SKM-1 treated with dmso at 0.1 percent for 144 hours (cell line): Measurements from ENCODE around the gene SLC38A11.
A peak's percentile ranks its signal among the peaks of the same experiment; 100 is the strongest.
"Not testable (repeated sequence)": the region's sequence is repeated elsewhere in the genome, so short reads cannot be mapped to it uniquely, and the experiment has no call there.

Experiments used
- DNase-seq: peaks from one replicate; lab custom pipeline; 2025; ENCODE audit not compliant: unreplicated experiment; lab: John Stamatoyannopoulos, UW

Gene SLC38A11

DNA sequence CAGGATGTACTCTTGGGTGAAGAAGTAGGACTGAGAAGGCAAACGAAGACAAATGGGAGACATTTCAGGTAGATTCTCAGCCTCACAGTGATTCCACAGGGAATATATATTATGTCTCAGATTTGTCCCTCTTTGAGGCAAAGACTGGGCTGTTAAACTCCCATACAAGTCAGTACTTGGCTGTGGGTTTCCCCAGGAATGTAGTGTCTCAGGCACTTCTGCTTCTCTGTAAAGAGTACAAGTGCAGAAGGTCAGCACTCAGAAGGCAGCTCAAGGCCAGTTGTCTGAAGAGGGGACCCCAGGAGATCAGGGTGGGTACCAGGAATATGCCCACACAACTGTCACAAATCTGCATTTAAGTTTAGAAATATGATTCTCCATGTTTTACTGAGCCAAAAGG lies 73.8 kb downstream of the SLC38A11 start:
- DNase-seq = no peak

GRCh38 chr2:164879901-164880535 lies 75.3 kb downstream of the SLC38A11 start:
- DNase-seq = no peak

DNA sequence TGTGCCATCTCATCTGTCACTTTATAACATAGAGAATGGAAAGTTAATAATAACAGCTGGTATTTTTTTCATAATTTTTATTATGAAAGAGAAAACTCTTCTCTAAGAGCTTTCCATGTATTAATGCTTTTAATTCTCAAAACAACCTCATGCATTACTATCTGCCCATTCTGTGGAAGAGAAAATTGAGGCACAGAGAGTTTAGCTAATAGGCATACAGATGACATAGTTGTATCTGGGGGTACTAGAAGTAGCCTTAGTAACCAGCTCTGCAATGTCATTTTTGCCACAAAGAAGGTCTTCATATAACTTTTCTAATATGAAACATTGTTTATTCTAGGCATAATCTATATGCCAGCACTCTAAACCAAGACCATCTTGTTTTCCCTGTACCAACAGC lies 77.4 kb downstream of the SLC38A11 start:
- DNase-seq = no peak

GRCh38 chr2:164877169-164877568 lies 78.2 kb downstream of the SLC38A11 start:
- no peak for DNase-seq

- no peak for DNase-seq
These were observed 79.8 kb downstream of the SLC38A11 start for GRCh38 chr2:164875334-164876205.

DNA sequence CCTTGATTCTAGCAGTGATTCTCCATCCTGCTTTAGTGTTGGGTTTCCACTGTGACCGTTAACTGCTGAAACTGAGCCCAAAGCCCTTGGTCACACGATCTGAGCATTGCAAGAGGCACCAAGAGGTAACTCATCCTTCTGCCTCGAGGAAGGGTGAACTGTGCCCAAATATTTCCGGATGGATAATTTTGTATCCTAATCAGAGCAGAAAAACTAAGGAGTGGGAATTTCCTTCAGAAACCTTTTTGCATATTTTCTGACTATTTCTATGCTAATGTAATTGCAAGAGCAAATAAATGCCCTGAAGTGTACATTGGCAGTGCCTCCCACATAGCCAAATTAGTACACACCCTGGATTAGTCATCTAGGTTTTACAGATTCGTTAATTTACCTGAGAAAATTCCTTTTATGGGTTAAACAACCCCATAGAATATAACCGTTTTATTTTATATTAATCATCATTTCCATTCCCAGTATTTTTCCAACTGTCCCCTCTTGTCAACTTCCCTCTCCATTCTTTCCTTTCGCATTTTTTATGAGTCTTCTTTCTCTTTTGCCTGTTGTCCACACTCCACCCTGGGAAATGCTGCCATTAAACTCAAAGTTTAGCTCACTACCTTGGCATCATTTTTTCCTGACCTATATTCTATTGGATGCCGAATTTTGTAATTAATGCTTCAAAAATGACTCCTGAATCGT lies 82.0 kb downstream of the SLC38A11 start:
- no peak for DNase-seq

DNA sequence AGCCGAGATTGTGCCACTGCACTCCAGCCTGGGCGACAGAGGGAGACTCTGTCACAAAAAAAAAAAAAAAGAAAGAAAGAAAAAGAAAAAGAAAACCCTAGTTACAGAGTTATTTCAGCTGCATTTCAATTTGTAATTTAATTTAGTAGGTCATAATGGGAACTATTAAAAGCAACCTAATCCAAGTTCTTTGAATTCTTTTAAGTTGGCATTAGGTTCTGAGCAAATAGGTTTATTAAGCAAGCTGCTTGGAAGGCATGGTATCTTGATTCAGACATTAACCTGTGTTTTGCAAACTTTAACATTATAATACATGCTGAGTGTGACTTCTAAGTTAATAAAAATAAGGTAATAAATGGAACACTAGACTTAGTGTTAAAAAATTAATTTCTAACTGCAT lies 83.9 kb downstream of the SLC38A11 start:
- no peak for DNase-seq

GRCh38 chr2:164869420-164869772 lies 85.9 kb downstream of the SLC38A11 start:
- no peak for DNase-seq

DNA sequence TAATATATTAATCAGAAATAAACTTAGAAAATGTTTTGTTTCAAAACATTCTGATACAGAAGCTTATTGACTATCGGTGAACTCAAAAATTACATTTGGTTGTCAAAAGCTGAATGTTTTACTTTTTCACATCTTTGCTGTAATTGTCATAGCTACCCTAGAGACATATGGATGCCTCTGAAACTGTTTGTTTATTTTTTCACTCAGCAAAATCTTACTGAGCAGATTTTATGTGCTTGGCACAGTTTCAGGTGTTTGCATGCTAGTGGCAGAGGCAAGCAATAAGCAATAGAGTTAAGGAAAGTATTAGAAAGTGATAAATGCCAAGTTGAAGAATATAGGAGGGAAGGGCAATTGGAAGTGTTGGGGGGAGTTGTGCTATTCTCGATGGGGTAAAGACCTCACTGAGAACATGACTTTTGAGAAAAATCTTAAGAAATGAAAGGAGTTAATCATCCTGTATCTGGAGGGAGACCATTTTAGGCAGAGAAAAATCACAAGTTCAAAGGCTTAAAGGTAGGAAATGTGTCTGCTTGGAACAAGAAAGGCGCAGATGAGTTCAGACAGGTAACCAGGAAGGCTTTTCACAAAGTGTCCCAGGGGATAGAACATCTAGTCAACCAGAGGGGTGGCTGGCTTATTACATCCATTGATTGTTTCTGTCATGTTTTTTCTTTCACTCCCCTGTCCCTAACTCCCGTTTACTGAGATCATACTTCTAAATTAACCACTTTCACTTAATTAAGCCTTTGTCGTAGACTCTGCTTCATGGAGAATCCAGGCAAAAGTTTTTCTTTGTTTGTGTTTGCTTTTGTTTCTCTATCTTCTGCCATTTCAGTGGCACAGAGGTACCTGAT lies 86.5 kb downstream of the SLC38A11 start:
- DNase-seq = no peak

- no peak for DNase-seq
These were observed 87.4 kb downstream of the SLC38A11 start for GRCh38 chr2:164867779-164868397.

- peak; percentile 16 for DNase-seq
These were observed 88.9 kb downstream of the SLC38A11 start for GRCh38 chr2:164866381-164866780.

DNA sequence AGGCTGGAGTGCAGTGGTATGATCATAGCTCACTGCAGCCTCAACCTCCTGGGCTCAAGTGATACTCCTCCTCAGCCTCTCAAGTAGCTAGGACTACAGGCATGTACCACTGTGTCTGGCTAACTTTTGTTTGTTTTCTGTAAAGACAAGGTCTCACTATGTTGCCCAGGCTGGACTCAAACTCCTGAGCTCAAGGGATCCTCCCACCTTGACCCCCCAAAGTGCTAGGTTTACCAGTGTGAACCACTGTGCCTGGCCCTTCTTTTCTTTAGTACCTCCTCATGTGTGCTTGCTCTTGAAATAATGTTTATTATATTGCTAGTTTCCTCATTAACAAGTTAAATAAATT lies 94.7 kb downstream of the SLC38A11 start:
- DNase-seq = no peak

- not testable (repeated sequence) for DNase-seq
These were observed 95.2 kb downstream of the SLC38A11 start for GRCh38 chr2:164859906-164860693.

DNA sequence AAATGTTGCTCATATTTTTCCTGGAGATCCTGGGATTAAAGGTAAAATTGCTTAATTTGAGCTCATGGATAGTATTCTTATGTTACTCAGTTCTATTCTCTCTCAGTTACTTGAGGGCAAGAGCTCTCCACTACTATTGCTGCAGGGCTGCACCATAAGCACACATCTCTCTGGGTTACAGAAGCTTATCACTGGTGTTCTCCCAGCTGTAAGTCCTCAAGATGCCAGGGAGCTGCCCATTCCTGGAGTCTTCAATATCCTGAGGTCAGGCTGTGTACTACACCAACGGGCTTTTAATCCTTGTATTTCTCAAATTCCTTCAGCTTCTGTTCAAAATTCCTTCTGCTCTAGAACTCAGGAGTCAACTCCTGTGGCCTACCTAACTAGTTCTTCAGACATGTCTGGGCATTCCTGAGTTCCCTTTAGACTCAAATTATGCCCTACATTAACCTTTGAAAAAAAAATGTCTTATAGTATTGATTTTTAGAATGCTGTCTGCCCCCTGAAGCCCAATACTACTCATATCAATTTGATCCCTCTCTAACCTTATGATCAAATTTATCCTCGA lies 96.0 kb downstream of the SLC38A11 start:
- DNase-seq = no peak

DNA sequence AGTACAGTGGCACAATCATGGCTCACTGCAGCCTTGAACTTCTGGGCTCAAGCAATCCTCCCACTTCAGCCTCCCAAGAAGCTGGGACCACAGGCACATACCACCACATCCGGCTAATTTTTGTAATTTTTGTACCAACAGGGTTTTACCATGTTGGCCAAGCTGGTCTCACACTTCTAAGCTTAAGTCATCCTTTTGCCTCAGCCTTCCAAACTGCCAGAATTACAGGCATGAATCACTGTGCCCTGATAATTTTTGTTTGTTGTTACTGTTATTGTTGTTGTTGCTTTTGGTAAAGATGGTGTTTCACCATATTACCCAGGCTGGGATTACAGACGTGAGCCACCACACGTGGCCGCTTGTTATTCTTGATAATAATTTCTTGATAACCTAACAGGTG lies 103.2 kb downstream of the SLC38A11 start:
- DNase-seq = no peak

DNA sequence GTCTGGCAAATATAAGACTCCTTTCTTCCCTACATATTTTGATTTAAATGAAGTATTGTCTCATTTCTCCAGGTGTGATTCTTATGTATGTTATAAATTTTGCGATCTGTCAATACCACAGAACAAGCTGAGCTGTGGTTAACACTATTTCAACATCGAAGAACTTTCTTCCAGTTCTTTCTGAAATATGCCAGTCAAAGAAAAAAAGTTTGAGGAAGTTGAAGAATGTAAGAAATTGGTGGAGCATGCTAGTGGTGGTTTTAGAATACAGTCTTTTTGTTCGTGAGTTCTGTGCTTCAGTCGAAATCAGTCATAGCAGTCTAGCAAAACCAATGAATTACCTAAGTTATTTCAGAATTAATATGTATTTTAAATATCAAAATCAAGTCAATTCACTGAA lies 105.1 kb downstream of the SLC38A11 start:
- peak; percentile 88 for DNase-seq

GRCh38 chr2:164849506-164849905 lies 105.8 kb downstream of the SLC38A11 start:
- DNase-seq = no peak

DNA sequence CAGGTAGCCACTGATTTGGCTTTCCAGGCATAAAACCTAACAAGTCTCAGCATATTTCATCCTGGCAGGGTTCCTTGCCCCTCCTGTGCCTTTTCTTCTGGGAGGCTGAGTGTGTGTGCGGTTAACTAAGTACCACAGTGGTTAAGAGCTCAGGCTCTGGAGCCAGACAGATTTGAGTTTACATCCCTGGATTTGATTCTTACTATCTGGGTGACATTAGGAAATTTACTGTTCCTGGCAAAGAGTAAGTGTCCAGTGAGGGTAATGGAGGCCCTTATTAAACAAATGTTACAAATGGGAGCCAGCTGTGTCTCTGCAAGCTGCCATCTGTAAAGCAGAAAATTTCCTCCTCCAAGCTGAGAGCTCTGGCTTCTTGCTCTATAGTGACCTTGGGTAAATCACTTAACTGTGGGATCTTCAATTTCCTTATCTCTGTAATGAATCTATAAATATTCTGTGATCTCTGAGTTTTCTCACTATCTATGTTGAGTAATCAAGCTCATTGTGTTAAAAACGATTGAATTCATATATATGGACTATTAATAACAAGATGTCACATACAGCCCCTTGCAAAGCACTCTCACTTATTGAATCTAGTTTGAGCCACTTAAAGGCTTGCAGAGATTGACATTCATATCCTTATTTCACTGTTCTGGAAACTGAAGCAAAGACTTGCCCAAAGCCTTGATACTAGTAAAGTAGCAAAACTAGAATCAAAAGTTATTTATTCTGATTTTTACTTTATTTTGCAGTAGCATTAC lies 107.2 kb downstream of the SLC38A11 start:
- no peak for DNase-seq

DNA sequence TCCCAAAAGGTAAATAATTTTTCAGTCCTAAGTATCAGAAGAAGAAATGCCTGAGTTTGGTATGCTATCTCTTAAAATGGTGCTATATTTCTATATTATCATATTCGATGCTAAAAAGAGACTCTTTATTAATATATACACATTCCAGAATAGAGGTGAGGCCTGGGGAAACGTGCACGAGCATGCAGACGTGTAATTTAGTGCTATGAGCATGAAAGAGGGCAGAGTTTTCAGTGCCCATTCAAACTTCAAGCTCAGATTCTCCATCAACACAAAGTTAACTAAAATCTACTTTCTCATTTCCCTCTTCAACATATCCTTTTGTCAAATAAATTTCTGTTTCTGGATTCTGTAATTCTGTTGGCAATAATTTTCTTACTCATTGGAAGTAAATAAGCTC lies 108.0 kb downstream of the SLC38A11 start:
- no peak for DNase-seq
